Cortex of kidney (tissue), 1 donor: ENCODE measurements around the gene ABR.
"Not testable (repeated sequence)": the region's sequence is repeated elsewhere in the genome, so short reads cannot be mapped to it uniquely, and the experiment has no call there.

Experiments
- DNase-seq: peaks from one replicate; lab custom pipeline; 2025; lab: John Stamatoyannopoulos, UW

Gene ABR

GRCh38 chr17:1071103-1071825, 108.5 kb downstream of the ABR start:
- DNase-seq, result no peak

- DNase-seq, result no peak
Measured at GRCh38 chr17:1070411-1070810, 109.4 kb downstream of the ABR start.

- DNase-seq, result no peak
Measured at GRCh38 chr17:1069847-1070246, 109.9 kb downstream of the ABR start.

GRCh38 chr17:1068356-1068755, 111.4 kb downstream of the ABR start:
- no peak for DNase-seq

- DNase-seq, result no peak
Measured at GRCh38 chr17:1067282-1067956, 112.4 kb downstream of the ABR start.

GRCh38 chr17:1065416-1065815, 114.4 kb downstream of the ABR start:
- not testable (repeated sequence) for DNase-seq

GRCh38 chr17:1060991-1061390, 118.8 kb downstream of the ABR start:
- DNase-seq, result no peak

- no peak for DNase-seq
Measured at GRCh38 chr17:1059131-1059795, 120.5 kb downstream of the ABR start.

- no peak for DNase-seq
Measured at GRCh38 chr17:1058423-1059130, 121.2 kb downstream of the ABR start.

- DNase-seq, result no peak
Measured at GRCh38 chr17:1056761-1057160, 123.0 kb downstream of the ABR start.

- DNase-seq, result no peak
Measured at GRCh38 chr17:1055751-1056645, 123.8 kb downstream of the ABR start.

GRCh38 chr17:1055231-1055630, 124.5 kb downstream of the ABR start:
- DNase-seq, result no peak

- no peak for DNase-seq
Measured at GRCh38 chr17:1054656-1055055, 125.1 kb downstream of the ABR start.

GRCh38 chr17:1053661-1054360, 126.0 kb downstream of the ABR start:
- DNase-seq, result no peak

- no peak for DNase-seq
Measured at GRCh38 chr17:1050996-1051925, 128.5 kb downstream of the ABR start.

GRCh38 chr17:1050246-1050995, 129.4 kb downstream of the ABR start:
- DNase-seq, result no peak

- DNase-seq, result no peak
Measured at GRCh38 chr17:1049446-1050225, 130.1 kb downstream of the ABR start.

- DNase-seq, result not testable (repeated sequence)
Measured at GRCh38 chr17:1048516-1049115, 131.2 kb downstream of the ABR start.
